Stimulated activated CD4-positive, alpha-beta T cell treated with anti-CD3 and anti-CD28 coated beads, Interleukin-4, amount 100 ng/mL, for 24 hours (primary cell): ENCODE data around the gene KLK5.
"Not testable (repeated sequence)": the region's sequence is repeated elsewhere in the genome, so short reads cannot be mapped to it uniquely, and the experiment has no call there.

Experiments used
- DNase-seq: peaks from one replicate; pipeline ENCODE4 v3.0.0-alpha.2; 2020

Gene KLK5

DNA sequence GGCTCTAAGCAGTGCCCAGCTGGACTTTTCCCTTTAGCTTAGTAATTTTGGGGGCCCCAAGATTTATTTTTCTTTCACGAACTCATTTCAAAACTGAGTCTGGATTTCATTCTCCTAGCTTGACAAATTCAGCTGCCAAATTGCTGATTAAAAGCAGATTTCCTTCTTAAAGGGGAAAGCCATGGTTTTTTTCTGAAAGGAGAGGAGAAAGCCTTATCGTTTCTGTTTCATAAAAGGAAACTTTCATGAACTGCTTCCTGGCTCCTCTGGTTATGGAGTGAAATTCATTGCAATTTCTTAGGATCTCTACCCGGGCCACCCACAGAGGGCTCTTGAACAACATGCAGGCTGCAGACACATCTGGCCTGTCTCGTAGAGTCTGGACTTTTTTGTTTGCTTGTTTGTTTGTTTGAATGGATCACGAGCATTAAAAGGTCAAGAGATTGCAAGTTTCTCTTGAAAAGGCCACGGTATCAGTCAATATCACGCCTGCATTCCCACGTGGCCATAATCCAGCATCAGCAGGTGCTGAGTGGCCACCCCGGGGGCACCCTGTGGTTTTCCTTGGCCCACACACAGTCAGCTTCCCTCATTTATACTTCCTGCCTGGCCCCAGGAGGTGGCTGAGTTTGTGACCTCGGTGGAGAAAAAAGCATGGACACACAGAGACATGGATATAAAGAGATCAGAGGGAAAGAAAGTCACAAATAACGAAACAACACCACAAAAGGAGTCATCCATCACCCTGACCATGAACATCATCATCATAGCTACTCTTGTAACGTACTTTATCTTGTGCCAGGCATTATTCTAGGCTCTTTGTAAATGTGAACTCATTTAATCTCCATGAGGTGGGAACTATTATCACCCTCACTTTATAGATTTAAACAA is 31.2 kb downstream of the KLK5 start:
- no peak for DNase-seq

DNA sequence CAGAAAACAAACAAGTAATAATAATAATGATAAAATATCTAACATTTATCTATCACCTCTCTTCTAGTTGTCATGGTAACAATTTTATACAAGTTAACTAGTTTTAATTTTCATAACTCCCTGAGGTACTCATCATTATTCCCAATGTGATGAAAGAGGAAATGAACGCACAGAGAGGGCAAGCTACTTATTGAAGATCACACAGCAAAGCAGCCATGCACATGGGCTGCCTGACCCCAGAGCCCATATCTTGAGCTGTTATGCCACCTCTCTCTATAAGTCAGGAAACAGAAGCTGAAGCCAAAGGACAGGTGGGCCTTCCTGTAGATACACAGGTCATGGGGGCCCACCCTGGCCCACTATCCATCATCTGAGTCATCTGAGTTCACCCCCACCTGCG is 36.8 kb downstream of the KLK5 start:
- DNase-seq = no peak

DNA sequence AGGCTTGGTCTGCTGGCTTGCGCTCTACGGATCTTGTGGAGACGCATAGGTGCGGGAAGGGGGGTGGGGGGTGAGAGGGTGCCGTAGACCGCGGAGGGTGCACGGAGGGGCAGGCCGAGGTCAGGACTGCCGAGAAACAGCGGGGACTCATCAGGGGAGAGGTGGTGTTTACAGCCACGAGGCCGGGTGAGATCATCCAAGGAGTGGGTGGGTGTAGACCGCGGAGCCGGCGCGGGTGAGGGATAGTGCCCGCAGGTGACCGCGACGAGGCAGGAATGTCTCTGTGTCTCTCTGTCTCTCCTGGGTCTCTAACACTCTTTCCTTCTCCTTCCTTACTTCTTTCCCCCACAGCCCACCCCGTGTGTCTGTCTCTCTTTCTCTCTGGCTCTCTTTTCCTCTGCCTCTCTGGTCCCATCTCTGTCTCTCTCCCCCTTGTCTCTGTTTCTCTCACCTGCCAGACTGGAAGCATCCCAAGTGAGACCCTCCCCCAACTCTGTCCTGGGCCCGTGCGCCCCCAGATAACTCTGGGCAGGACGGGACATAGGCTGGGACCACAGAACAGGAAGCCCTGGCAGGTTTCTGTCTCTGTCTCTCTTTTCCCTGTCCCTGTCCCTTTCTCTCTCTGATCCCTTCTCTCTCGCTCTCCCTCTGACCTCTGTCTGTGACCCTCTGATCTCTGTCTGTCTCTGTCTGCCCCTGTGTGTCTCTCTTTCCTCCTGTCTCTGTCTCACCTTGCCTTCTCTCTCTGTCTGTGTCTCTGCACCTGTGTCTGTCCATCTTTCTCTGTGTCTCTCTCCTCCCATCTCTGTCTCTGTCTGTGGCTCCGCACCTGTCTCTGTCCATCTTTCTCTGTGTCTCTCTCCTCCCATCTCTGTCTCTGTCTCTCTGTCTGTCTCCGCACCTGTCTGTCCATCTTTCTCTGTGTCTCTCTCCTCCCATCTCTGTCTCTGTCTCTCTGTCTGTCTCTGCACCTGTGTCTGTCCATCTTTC is 39.8 kb downstream of the KLK5 start:
- peak; percentile 30 for DNase-seq

DNA sequence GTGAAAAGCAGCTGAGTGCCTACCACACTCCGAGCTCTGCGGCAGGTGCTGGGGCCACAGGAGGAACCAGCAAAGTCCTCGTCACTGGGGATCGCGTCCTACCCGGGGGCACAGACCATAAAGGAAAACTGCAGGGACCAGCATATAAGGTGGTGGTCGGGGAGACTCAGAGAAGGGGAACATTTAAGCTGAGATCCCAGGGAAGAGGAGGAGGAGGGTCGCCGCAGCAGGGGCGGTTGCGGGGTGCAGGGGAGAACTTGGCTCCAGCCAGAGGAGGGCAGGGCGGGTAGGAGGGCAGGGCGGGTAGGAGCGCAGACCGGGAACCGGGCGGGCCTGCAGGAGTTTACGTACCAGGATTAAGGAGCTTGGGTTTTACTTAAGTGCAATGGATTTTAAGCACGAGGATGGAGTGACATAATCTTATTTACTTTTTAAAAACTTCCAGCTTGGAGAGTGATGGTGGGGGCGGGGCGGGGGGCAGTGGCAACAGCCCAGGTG is 40.7 kb downstream of the KLK5 start:
- DNase-seq = no peak

DNA sequence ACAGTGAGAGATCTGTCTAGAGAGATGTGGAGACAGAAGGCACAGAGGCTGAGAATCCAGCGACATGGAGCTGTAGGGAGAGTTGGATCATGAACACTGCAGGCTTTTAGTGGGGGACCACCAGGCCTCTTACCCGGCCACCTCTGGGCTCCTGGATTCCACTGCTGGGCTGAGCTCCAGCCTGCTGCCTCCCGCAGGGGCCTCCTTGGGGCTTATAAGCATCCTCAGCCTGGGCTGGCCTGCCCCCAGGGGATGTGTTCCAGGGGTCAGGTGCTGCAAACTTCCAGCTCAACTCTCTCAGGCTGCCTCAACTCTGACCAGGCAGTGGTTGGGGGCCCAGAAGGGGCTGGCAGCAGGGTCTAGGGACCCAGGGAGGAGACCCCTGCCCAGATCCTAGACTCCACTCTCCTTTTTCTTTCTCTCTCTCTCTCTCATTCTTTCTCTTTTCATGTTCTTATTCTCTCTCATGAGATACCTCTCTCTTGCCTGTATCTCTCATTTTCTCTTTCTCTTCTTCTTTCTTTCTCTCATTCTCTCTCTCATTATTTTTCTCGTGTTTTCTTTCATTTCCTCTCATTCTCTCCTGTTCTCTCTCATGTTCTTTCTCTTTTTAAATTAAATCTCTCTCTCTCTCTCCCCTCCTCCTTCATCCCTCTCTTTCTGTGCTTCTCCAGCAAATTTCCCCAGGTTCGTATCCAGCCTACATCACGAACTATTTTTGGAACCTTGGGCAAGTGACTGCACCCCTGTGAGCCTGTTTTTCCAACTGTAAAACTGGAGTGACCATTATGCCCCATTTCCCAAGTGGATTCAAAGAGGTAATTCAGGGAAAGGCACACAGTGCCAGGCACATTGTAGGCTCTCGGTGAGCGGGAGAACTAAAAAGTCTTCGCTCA is 41.4 kb downstream of the KLK5 start, which contains the start of gene KLK4:
TSS of gene KLK4 (minus strand) at position 190 of the 896 bp plus-strand sequence. CDS start 657 bp downstream, outside the sequence.
- no peak for DNase-seq

DNA sequence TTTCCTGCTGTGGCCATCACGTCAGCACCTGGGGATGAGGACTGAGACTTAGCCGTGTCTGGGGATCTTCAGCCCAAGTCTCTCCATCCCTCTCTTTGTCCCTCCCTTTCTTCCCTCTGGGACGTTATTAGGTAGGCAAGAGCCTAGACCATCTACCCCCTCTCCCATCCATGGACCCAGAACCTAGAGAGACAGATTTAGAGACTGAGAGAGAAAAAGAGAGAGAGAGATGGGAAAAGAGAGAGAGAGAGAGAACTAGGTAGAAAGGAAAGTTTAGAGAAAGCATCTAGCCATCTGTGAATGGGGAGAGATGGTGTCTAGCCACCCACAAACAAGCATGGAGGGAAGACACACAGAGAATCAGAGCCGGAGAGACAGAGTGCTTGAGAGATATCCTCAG is 42.1 kb downstream of the KLK5 start:
- DNase-seq = no peak

DNA sequence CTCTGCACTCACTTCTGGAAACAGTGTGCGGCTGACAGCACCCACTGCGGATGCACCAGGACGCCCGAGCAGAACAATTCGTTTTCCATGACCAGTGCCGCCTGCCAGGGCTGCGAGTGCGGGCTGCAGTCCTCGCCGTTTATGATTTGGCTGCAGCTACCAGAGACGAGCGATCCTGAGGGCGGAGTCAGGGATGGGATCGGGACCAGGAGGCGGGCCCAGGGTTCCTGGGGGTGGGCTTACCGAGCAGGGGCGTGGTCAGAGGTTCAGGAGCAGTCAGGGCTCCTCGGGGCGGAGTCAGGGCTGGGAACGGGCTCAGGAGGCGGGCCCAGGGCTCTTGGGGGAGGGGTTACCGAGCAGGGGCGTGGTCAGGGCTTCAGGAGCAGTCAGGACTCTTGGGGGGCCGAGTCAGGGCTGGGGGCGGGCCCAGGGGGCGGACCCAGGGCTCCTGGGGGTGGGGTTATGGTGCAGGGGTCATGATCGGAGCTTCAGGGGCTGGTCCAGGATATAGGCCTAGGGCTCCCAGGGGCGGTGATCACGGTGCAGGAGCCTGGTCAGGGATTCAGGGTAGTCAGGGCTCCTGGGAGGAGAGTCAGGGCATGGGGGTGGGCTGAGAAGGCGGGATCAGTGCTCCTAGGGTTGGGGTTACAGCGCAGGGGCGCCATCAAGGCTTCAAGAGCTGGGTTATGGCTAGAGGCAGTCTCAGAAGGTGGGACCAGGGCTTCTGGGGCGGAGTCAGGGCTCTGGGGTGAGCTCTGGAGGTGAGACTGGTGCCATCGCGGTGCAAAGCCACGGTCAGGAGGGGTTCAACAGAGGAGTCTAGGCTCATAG is 43.4 kb downstream of the KLK5 start:
- DNase-seq = peak; percentile 15

DNA sequence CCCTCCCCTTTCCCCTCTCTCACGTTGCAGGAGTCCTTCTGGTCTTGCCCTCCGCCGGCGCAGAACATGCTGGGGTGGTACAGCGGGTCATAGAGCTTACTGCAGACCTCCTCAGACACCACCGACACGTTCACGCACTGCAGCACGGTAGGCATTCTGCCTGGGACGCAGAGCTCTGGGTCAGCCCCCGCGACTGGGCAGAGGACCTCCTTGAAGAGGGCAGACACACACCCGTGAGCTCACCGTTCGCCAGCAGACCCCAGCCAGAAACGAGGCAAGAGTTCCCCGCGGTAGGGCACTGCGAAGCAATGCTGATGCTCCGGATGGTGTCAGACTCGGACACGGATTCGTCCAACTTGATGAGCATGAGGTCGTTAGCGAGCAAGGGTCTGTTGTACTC is 44.5 kb downstream of the KLK5 start:
- DNase-seq = no peak

DNA sequence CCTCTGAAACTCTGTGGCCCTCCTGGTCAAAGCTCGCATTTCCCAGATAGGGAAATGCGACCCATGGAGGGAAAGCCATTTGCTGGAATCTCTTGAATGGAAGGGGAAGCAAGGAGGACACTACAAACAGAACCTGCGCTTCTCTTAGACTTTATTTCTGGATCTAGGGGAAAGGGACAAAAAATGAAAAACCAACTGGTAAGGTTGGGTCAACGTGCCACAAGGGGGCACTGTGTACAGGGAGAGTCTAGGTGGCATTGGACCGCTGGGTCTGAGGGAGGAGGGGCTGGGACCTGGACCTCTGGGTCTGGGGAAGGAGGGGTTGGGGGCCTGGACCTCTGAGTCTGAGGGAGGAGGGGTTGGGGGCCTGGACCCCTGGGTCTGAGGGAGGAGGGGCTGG is 46.6 kb downstream of the KLK5 start:
- DNase-seq = peak; percentile 33

DNA sequence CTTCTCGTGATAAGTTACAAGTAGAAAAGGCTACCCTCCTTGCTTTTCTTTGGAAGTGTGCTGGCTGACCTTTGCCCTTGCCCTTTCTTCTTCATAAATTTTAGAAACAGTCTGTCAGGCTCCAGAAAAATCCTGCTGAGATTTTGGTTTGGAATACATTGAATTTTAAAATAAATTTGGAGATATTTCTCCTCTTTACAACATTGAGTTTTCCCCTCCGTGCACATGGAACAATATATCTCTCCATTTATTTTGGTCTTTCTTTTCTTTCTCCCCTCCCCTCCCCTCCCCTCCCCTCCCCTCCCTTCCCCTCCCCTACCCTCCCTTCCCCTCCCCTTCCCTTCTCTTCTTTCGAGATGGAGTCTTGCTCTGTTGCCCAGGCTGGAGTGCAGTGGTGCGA is 50.2 kb downstream of the KLK5 start:
- DNase-seq = no peak

DNA sequence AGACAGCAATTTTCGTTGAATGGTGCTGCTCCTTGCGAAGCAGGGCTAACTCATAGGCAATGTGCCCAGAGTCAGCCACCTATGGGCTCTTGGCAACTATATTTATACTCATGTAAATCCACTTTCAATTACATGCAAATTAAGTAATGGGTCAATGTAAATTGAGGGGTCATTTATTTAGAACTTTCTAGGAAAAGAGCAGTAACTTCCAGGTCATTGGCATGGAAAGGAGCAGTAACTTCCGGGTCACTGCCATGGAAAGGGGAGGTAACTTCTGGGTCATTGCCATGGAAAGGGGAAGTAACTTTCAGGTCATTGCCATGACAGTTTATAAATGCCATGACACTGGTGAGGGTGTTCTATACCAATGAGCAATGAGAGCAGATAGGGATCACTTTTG is 53.3 kb downstream of the KLK5 start:
- DNase-seq = no peak

DNA sequence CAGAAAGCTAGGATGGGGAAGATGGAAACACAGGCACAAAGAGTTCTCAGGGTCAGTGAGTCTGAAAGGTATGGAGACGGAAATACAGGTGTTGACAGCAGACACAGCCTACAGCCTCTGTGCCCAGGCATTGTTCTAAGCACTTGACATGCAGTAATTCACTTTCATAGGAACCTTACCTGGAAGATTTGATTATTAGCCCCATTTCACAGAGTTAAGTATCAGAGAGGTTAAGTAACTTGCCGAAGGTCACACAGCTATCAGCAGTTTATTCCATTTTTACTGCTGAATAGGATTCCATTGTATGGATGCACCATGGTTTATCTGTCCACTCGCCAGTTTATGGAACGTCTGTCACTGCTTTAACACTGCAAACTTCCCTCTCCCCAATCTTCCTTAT is 54.8 kb downstream of the KLK5 start:
- DNase-seq = no peak

DNA sequence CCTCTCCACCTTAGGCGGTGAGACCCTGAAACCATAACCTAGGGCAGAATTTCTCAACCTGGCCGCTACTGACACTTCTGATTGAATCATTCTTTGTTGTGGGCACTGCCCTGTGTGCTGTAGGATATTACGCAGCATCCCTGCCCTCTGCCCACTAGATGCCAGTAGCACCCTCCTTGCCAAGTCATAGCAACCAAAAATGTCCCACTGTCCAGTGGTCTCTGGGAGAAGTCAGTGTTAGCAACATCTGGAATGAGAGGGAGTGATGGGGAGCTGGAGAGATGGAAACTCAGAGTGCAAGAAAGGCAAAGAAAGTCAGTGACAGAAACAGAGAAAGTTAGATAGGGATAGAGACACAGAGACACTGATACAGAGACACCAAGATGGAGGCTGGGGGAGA is 55.2 kb downstream of the KLK5 start:
- DNase-seq = no peak

DNA sequence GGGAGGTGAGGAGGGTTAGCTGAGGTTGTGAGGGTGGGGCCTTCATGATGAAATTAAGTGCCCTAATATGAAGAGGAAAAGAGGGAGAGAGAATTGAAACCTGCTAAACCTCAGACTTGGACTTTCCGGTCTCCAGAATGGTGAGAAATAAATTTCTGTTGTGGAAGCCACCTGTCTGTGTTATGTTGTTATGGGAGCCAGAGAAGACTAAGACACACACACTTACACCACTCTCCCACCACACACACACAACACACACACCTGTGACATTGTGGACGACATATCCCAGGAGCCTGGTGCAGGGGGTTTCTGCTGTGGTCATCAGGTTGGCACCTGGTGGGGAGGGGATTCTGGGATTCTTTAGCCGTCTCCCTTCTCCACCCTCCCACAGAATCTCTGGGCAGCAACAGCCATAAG is 55.6 kb downstream of the KLK5 start:
- no peak for DNase-seq

DNA sequence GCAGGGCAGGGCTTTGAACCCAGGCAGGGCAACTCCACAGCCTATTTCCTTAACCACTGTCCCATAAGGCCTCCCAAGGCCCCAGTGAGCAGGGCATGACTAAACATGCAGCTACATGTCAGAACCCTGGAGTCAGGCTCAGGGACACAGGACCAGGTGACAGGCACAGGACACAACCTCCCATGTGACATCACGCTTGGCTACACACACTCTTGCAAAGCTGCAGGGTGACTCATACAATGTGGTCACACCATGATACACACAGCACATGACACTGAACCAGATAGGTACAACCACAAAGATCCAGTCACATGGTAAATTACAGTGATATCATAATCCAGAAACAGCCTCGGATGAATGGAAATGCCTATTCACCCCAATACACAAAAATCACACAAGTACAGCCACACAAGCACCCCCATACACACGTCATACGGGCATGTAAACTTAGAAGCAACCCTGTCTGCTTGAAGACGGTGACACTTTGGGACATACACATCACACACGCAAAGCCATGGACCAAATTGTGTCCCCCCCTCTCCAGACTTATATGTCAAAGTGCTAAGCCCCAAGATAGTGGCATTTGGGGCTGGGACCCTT is 56.1 kb downstream of the KLK5 start:
- peak; percentile 11 for DNase-seq

DNA sequence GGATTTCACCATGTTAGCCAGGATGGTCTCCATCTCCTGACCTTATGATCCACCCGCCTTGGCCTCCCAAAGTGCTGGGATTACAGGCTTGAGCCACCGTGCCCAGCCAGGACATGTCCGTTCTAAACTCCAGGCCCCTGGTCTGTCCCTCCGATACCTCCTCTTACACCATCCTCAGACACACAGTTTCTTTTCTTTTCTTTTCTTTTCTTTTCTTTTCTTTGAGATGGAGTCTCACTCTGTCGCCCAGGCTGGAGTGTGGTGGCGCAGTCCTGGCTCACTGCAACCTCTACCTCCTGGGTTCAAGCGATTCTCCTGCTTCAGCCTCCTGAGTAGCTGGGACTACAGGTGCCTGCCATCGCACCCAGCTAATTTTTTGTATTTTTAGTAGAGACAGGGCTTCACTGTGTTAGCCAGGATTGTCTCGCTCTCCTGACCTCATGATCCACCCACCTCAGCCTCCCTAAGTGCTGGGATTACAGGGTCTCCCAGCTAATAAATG is 56.7 kb downstream of the KLK5 start:
- DNase-seq = not testable (repeated sequence)

DNA sequence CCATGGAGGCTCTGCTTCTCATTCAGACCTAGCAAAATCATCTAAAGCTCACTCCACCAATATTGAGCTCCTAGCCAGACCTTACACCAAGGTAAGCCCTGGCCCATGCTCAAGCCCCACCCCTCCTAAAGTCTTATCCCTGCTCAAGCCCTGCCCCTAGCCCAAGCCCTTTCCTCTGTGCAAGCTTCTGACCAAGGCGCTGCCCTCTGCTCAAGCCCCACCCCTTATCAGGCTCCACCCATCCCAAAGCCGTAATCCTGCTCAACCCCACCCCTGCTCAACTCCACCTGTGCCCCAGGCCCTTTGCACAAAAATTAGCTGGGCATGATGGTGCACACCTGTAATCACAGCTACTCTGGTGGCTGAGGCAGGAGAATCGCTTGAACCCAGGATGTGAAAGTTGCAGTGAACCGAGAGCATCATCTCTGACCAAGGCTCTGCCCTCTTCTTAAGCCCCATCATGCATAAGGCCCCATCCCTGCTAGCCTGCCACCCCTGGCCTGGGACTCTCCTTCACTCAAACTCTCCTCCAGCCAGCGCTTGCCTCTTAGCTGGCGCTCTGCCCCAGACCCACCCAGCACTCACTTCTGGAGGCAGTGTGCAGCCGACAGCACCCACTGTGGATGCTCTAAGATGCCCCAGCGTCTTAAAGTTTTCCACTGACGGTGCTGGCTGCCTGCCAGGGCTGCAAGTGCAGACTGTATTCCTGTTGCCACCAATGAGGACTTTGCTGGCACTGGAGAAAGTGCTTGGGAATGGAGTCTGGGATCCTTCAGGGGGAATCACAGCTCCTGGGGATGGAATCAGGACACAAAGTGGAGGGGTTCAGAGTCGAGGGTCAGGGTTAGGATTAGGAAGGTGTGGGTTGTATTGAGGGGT is 58.1 kb downstream of the KLK5 start:
- DNase-seq = no peak
